Measurements from ENCODE around the gene NODAL.
A peak's percentile ranks its signal among the peaks of the same experiment; 100 is the strongest.

The NODAL gene

DNA sequence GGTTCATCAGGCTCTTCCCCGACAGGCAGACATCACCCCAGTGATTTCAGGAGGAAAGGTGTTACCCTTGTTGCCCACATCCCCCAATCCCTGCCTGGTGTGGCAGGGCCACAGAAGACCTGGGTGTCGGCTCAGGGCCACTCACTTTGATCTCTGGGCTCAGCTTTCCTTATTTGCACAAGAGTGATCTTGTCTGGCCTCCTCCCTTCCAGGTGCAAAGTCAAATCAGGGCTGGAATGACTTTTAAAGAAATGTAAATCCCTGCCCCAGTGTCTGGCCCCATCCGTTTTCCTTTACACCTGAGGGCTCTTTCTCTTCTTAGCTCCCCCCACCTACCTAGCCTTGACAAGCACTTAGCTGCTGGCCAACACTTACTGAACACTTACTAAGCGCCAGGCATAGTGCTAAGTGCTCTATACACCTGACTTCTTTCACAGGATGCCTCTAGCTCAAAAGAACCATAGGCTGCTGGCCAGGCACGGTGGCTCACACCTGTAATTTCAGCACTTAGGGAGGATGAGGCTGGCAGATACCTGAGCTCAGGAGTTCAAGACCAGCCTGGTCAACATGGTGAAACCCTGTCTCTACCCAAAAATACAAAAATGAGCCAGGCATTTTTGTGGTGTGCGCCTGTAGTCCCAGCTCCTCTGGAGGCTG is 979 bp upstream of the NODAL start:
- H3K27me3 ChIP-seq (ENCODE audit: control insufficient read depth, insufficient read depth, low read length), result peaks cover 27% of the 10 kb centered on the region
- peak overlapping the region; percentile 58 for H3K4me3 ChIP-seq (ENCODE audit: low read depth, low read length)
- H3K9me3 ChIP-seq (ENCODE audit: control insufficient read depth, insufficient read depth, low read length), result no peaks in the 10 kb centered on the region
- no peaks in the 10 kb centered on the region for H3K36me3 ChIP-seq (ENCODE audit: control insufficient read depth, insufficient read depth, low read length)
- H3K4me1 ChIP-seq (ENCODE audit: control insufficient read depth, insufficient read depth, low read length), result peaks cover 20% of the 10 kb centered on the region
- H3K9ac ChIP-seq (ENCODE audit: low read depth, low read length), result no peak overlapping the region

DNA sequence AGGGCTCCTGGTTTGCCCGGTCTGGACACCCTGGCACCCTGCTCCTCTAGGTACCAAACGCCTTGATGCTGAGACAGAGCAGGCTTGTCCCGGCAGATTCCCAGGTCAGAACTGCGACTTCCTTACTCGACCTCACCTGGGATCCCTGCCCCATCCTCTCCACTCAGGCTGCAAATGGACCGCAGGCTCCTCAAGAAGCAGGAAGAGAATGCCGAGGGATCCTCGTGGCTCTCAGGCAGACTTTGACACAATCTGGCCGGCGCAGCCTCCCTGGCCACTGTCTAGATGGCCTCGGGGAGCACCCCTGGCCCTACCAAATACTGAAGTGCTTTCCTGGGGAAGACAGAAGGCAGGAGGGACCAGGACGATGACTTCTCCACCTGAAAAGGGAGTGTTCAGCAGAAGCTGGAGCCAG is 421 bp upstream of the NODAL start:
- Histone ChIP-seq H3K9me3 (ENCODE audit: control insufficient read depth, insufficient read depth, low read length) (no peaks in the 10 kb centered on the region), H3K4me1 (ENCODE audit: control insufficient read depth, insufficient read depth, low read length) (peaks cover 20% of the 10 kb centered on the region), H3K27me3 (ENCODE audit: control insufficient read depth, insufficient read depth, low read length) (peaks cover 27% of the 10 kb centered on the region), H3K36me3 (ENCODE audit: control insufficient read depth, insufficient read depth, low read length) (no peaks in the 10 kb centered on the region), H3K4me3 (ENCODE audit: low read depth, low read length) (peak overlapping the region; percentile 58), H3K9ac (ENCODE audit: low read depth, low read length) (no peak overlapping the region)

GRCh38 chr10:70440296-70441160 is 953 bp downstream of the NODAL start:
- H3K27me3 ChIP-seq (ENCODE audit: control insufficient read depth, insufficient read depth, low read length), result peaks cover 27% of the 10 kb centered on the region
- H3K9ac ChIP-seq (ENCODE audit: low read depth, low read length), result peak overlapping the region; percentile 12
- H3K9me3 ChIP-seq (ENCODE audit: control insufficient read depth, insufficient read depth, low read length), result no peaks in the 10 kb centered on the region
- H3K4me1 ChIP-seq (ENCODE audit: control insufficient read depth, insufficient read depth, low read length), result peaks cover 17% of the 10 kb centered on the region
- H3K4me3 ChIP-seq (ENCODE audit: low read depth, low read length), result peak overlapping the region; percentile 58
- H3K36me3 ChIP-seq (ENCODE audit: control insufficient read depth, insufficient read depth, low read length), result no peaks in the 10 kb centered on the region

GRCh38 chr10:70437721-70438120 is 3.8 kb downstream of the NODAL start:
- Histone ChIP-seq H3K4me3 (ENCODE audit: low read depth, low read length) (no peak overlapping the region), H3K36me3 (ENCODE audit: control insufficient read depth, insufficient read depth, low read length) (peaks cover 2% of the 10 kb centered on the region), H3K9ac (ENCODE audit: low read depth, low read length) (no peak overlapping the region), H3K27me3 (ENCODE audit: control insufficient read depth, insufficient read depth, low read length) (peaks cover 27% of the 10 kb centered on the region), H3K9me3 (ENCODE audit: control insufficient read depth, insufficient read depth, low read length) (no peaks in the 10 kb centered on the region), H3K4me1 (ENCODE audit: control insufficient read depth, insufficient read depth, low read length) (peaks cover 7% of the 10 kb centered on the region)

GRCh38 chr10:70435241-70436085 is 6.0 kb downstream of the NODAL start:
- no peak overlapping the region for H3K4me3 ChIP-seq (ENCODE audit: low read depth, low read length)
- H3K27me3 ChIP-seq (ENCODE audit: control insufficient read depth, insufficient read depth, low read length), result peaks cover 18% of the 10 kb centered on the region
- H3K4me1 ChIP-seq (ENCODE audit: control insufficient read depth, insufficient read depth, low read length), result peaks cover 2% of the 10 kb centered on the region
- peaks cover 5% of the 10 kb centered on the region for H3K36me3 ChIP-seq (ENCODE audit: control insufficient read depth, insufficient read depth, low read length)
- no peak overlapping the region for H3K9ac ChIP-seq (ENCODE audit: low read depth, low read length)
- no peaks in the 10 kb centered on the region for H3K9me3 ChIP-seq (ENCODE audit: control insufficient read depth, insufficient read depth, low read length)

GRCh38 chr10:70433581-70434280 is 7.8 kb downstream of the NODAL start:
- Histone ChIP-seq H3K4me1 (ENCODE audit: control insufficient read depth, insufficient read depth, low read length) (peaks cover 2% of the 10 kb centered on the region), H3K9ac (ENCODE audit: low read depth, low read length) (no peak overlapping the region), H3K36me3 (ENCODE audit: control insufficient read depth, insufficient read depth, low read length) (peaks cover 5% of the 10 kb centered on the region), H3K9me3 (ENCODE audit: control insufficient read depth, insufficient read depth, low read length) (no peaks in the 10 kb centered on the region), H3K4me3 (ENCODE audit: low read depth, low read length) (no peak overlapping the region), H3K27me3 (ENCODE audit: control insufficient read depth, insufficient read depth, low read length) (peaks cover 3% of the 10 kb centered on the region)

DNA sequence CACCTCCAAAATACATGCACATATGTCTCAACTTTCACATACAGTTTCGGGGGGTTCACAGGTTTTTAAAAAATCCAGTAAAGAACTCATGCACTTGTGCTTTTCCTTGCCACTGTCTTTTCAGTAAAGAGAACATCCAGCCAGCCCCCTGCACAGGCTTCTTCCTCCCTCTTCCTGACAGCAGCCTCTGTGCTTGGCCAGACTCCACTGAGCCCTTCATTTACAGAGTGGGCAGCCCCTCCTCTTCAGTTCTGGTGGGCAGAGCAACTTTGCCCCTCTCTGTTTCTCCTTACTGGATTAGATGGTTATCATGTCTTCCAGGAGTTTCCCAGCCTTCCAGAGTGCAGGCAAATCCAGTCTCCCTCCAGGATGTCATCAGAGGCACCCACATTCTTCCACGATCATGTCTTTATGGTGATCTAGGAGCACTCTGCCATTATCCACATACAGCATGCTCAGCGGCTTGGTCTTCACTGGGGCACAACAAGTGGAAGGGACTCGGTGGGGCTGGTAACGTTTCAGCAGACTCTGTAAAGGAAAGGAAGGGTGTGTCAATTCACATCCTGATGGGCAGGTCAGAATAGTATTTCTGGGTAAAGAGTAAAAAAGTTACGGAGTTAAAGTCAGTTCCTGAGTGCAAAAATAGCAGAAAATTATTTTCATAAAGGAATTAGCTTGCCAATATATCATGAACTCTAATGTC is 8.8 kb downstream of the NODAL start:
- no peak overlapping the region for H3K4me3 ChIP-seq (ENCODE audit: low read depth, low read length)
- H3K9me3 ChIP-seq (ENCODE audit: control insufficient read depth, insufficient read depth, low read length), result no peaks in the 10 kb centered on the region
- no peak overlapping the region for H3K9ac ChIP-seq (ENCODE audit: low read depth, low read length)
- H3K36me3 ChIP-seq (ENCODE audit: control insufficient read depth, insufficient read depth, low read length), result peaks cover 5% of the 10 kb centered on the region
- H3K27me3 ChIP-seq (ENCODE audit: control insufficient read depth, insufficient read depth, low read length), result no peaks in the 10 kb centered on the region
- H3K4me1 ChIP-seq (ENCODE audit: control insufficient read depth, insufficient read depth, low read length), result peaks cover 2% of the 10 kb centered on the region

DNA sequence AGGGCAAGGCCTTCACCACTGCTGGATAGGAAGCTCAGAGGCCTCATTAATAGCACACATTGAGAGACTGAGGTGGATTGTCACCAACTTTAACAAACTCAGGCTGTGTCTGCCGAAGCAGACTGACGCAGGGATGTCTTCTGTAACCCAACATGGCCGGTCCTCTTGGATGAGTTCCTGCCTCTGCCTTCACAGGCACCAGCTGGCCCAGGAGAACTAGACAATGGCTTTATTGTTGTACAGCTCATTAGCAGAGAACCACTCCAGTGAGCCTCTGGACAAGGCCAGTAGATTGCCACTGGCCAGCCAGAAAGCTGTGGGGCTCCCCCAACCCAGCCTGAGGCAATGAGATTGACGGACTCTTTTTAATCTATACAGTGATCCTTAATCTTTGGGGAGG is 9.4 kb downstream of the NODAL start:
- H3K4me1 ChIP-seq (ENCODE audit: control insufficient read depth, insufficient read depth, low read length), result peaks cover 2% of the 10 kb centered on the region
- peaks cover 5% of the 10 kb centered on the region for H3K36me3 ChIP-seq (ENCODE audit: control insufficient read depth, insufficient read depth, low read length)
- no peaks in the 10 kb centered on the region for H3K9me3 ChIP-seq (ENCODE audit: control insufficient read depth, insufficient read depth, low read length)
- no peak overlapping the region for H3K4me3 ChIP-seq (ENCODE audit: low read depth, low read length)
- no peaks in the 10 kb centered on the region for H3K27me3 ChIP-seq (ENCODE audit: control insufficient read depth, insufficient read depth, low read length)
- H3K9ac ChIP-seq (ENCODE audit: low read depth, low read length), result no peak overlapping the region

GRCh38 chr10:70430493-70431445 is 10.7 kb downstream of the NODAL start:
- Histone ChIP-seq H3K27me3 (ENCODE audit: control insufficient read depth, insufficient read depth, low read length) (no peaks in the 10 kb centered on the region), H3K36me3 (ENCODE audit: control insufficient read depth, insufficient read depth, low read length) (peaks cover 5% of the 10 kb centered on the region), H3K4me3 (ENCODE audit: low read depth, low read length) (no peak overlapping the region), H3K9me3 (ENCODE audit: control insufficient read depth, insufficient read depth, low read length) (no peaks in the 10 kb centered on the region), H3K9ac (ENCODE audit: low read depth, low read length) (no peak overlapping the region), H3K4me1 (ENCODE audit: control insufficient read depth, insufficient read depth, low read length) (peaks cover 2% of the 10 kb centered on the region)

- H3K27me3 ChIP-seq (ENCODE audit: control insufficient read depth, insufficient read depth, low read length), result no peaks in the 10 kb centered on the region
- H3K9ac ChIP-seq (ENCODE audit: low read depth, low read length), result no peak overlapping the region
- H3K9me3 ChIP-seq (ENCODE audit: control insufficient read depth, insufficient read depth, low read length), result no peaks in the 10 kb centered on the region
- peaks cover 15% of the 10 kb centered on the region for H3K36me3 ChIP-seq (ENCODE audit: control insufficient read depth, insufficient read depth, low read length)
- H3K4me3 ChIP-seq (ENCODE audit: low read depth, low read length), result no peak overlapping the region
- peaks cover 5% of the 10 kb centered on the region for H3K4me1 ChIP-seq (ENCODE audit: control insufficient read depth, insufficient read depth, low read length)
Observed at GRCh38 chr10:70426823-70427222, 14.7 kb downstream of the NODAL start.
